ENCODE results near the gene EPS8L3.
"Not testable (repeated sequence)": the region's sequence is repeated elsewhere in the genome, so short reads cannot be mapped to it uniquely, and the experiment has no call there.

EPS8L3 gene

GRCh38 chr1:109719337-109719837, 44.3 kb downstream of the EPS8L3 start:
- no peaks in the 10 kb centered on the region for H3K4me1 ChIP-seq (ENCODE audit: control insufficient read depth, low read depth, low read length)
- H3K9me3 ChIP-seq (ENCODE audit: control insufficient read depth, low read depth, low read length) = no peaks in the 10 kb centered on the region
- no peaks in the 10 kb centered on the region for H3K27me3 ChIP-seq (ENCODE audit: control insufficient read depth, insufficient read depth, low read length)
- no peaks in the 10 kb centered on the region for H3K36me3 ChIP-seq (ENCODE audit: control insufficient read depth, low read depth, low read length)
- no peak overlapping the region for H3K9ac ChIP-seq (ENCODE audit: low read length)
- H3K27ac ChIP-seq (ENCODE audit: low read length) = no peak overlapping the region
- no peak overlapping the region for H3K4me3 ChIP-seq (ENCODE audit: low read length)

DNA sequence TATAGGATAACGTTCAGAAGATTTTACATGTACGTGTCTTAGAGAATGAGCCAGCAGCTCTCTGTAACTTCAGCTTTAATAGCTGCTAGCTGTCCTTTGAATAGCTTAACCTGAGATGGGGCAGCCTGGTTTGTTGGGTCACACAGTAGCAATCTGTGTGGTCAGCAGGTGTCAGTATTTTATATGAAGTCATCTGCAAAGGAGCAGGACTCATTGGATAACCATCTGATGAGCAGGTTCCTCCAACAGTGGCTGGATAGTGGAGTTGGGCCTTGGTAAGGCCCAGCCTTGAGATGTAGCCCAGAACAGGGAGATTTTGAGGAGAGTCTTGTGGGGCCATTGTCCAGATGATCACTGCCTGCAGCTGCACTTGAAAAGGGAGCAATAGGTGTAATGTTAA, 45.2 kb downstream of the EPS8L3 start:
- H3K9ac ChIP-seq (ENCODE audit: low read length) = no peak overlapping the region
- no peak overlapping the region for H3K4me3 ChIP-seq (ENCODE audit: low read length)
- H3K9me3 ChIP-seq (ENCODE audit: control insufficient read depth, low read depth, low read length) = no peaks in the 10 kb centered on the region
- no peaks in the 10 kb centered on the region for H3K36me3 ChIP-seq (ENCODE audit: control insufficient read depth, low read depth, low read length)
- no peaks in the 10 kb centered on the region for H3K27me3 ChIP-seq (ENCODE audit: control insufficient read depth, insufficient read depth, low read length)
- no peaks in the 10 kb centered on the region for H3K4me1 ChIP-seq (ENCODE audit: control insufficient read depth, low read depth, low read length)
- no peak overlapping the region for H3K27ac ChIP-seq (ENCODE audit: low read length)

DNA sequence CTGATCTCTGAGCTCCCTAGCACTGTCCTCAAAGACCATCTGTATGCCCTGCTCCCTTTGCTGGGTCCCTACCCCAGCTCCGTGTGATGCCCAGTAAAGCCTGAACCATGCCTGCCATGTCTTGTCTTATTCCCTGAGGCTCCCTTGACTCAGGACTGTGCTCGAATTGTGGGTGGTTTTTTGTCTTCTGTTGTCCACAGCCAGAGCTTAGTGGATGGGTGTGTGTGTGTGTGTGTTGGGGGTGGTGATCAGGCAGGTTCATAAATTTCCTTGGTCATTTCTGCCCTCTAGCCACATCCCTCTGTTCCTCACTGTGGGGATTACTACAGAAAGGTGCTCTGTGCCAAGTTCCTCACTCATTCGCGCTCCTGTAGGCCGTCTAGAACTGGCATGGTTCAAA, 46.0 kb downstream of the EPS8L3 start:
- H3K36me3 ChIP-seq (ENCODE audit: control insufficient read depth, low read depth, low read length) = no peaks in the 10 kb centered on the region
- no peaks in the 10 kb centered on the region for H3K27me3 ChIP-seq (ENCODE audit: control insufficient read depth, insufficient read depth, low read length)
- H3K27ac ChIP-seq (ENCODE audit: low read length) = no peak overlapping the region
- no peak overlapping the region for H3K4me3 ChIP-seq (ENCODE audit: low read length)
- no peak overlapping the region for H3K9ac ChIP-seq (ENCODE audit: low read length)
- H3K9me3 ChIP-seq (ENCODE audit: control insufficient read depth, low read depth, low read length) = no peaks in the 10 kb centered on the region
- H3K4me1 ChIP-seq (ENCODE audit: control insufficient read depth, low read depth, low read length) = no peaks in the 10 kb centered on the region

- H3K4me1 ChIP-seq (ENCODE audit: control insufficient read depth, low read depth, low read length) = no peaks in the 10 kb centered on the region
- H3K36me3 ChIP-seq (ENCODE audit: control insufficient read depth, low read depth, low read length) = no peaks in the 10 kb centered on the region
- no peak overlapping the region for H3K27ac ChIP-seq (ENCODE audit: low read length)
- no peak overlapping the region for H3K4me3 ChIP-seq (ENCODE audit: low read length)
- H3K27me3 ChIP-seq (ENCODE audit: control insufficient read depth, insufficient read depth, low read length) = no peaks in the 10 kb centered on the region
- H3K9me3 ChIP-seq (ENCODE audit: control insufficient read depth, low read depth, low read length) = no peaks in the 10 kb centered on the region
- no peak overlapping the region for H3K9ac ChIP-seq (ENCODE audit: low read length)
These were observed 47.1 kb downstream of the EPS8L3 start for GRCh38 chr1:109716570-109717090.

- no peaks in the 10 kb centered on the region for H3K9me3 ChIP-seq (ENCODE audit: control insufficient read depth, low read depth, low read length)
- H3K27ac ChIP-seq (ENCODE audit: low read length) = no peak overlapping the region
- no peak overlapping the region for H3K9ac ChIP-seq (ENCODE audit: low read length)
- H3K27me3 ChIP-seq (ENCODE audit: control insufficient read depth, insufficient read depth, low read length) = no peaks in the 10 kb centered on the region
- no peaks in the 10 kb centered on the region for H3K36me3 ChIP-seq (ENCODE audit: control insufficient read depth, low read depth, low read length)
- no peak overlapping the region for H3K4me3 ChIP-seq (ENCODE audit: low read length)
- H3K4me1 ChIP-seq (ENCODE audit: control insufficient read depth, low read depth, low read length) = no peaks in the 10 kb centered on the region
These were observed 47.6 kb downstream of the EPS8L3 start for GRCh38 chr1:109716121-109716520.

DNA sequence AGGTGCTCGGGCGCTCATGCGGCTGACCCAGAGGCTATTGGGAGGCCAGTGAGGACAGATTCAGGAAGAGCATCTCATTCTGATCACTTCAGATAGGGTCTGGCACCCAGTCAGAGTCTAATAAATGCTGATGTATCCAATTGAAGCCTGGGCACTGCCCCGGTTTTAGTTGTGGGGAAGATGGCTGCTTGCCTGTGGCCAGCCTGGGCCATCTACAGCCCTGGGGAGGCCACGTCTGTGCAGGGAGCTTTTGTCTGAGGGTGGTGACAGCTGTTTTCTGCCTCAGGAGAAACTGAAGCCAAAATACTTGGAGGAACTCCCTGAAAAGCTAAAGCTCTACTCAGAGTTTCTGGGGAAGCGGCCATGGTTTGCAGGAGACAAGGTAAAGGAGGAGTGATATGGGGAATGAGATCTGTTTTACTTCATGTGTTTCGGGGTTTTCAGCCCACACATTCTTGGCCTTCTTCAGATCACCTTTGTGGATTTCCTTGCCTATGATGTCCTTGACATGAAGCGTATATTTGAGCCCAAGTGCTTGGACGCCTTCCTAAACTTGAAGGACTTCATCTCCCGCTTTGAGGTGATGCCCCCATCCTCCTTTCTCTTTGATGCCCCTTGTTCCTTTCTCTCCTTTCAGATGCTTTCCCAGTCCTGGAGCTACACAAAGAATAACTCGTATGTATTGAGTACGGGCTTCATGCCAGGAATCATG, 48.9 kb downstream of the EPS8L3 start:
- Histone ChIP-seq H3K9me3 (ENCODE audit: control insufficient read depth, low read depth, low read length) (no peaks in the 10 kb centered on the region), H3K4me1 (ENCODE audit: control insufficient read depth, low read depth, low read length) (no peaks in the 10 kb centered on the region), H3K36me3 (ENCODE audit: control insufficient read depth, low read depth, low read length) (no peaks in the 10 kb centered on the region), H3K9ac (ENCODE audit: low read length) (no peak overlapping the region), H3K27ac (ENCODE audit: low read length) (no peak overlapping the region), H3K27me3 (ENCODE audit: control insufficient read depth, insufficient read depth, low read length) (no peaks in the 10 kb centered on the region), H3K4me3 (ENCODE audit: low read length) (no peak overlapping the region)

DNA sequence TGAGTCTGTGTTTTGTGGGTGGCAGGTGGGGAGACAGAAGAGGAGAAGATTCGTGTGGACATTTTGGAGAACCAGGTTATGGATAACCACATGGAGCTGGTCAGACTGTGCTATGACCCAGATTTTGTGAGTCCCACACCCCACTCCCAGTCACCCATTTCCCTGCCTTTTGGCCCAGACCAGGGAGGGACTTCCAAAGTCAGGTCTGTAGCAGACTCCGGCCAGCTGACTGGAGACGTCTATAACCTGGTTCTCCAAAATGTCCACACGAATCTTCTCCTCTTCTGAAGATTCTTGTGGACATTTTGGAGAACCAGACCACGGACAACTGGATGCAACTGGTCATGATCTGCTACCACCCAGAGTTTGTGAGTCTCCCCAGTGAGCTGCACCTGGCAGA, 50.1 kb downstream of the EPS8L3 start:
- no peaks in the 10 kb centered on the region for H3K9me3 ChIP-seq (ENCODE audit: control insufficient read depth, low read depth, low read length)
- no peaks in the 10 kb centered on the region for H3K4me1 ChIP-seq (ENCODE audit: control insufficient read depth, low read depth, low read length)
- no peak overlapping the region for H3K9ac ChIP-seq (ENCODE audit: low read length)
- no peak overlapping the region for H3K27ac ChIP-seq (ENCODE audit: low read length)
- no peaks in the 10 kb centered on the region for H3K36me3 ChIP-seq (ENCODE audit: control insufficient read depth, low read depth, low read length)
- H3K4me3 ChIP-seq (ENCODE audit: low read length) = no peak overlapping the region
- H3K27me3 ChIP-seq (ENCODE audit: control insufficient read depth, insufficient read depth, low read length) = no peaks in the 10 kb centered on the region

- Histone ChIP-seq H3K4me1 (ENCODE audit: control insufficient read depth, low read depth, low read length) (no peaks in the 10 kb centered on the region), H3K4me3 (ENCODE audit: low read length) (no peak overlapping the region), H3K27ac (ENCODE audit: low read length) (no peak overlapping the region), H3K9me3 (ENCODE audit: control insufficient read depth, low read depth, low read length) (no peaks in the 10 kb centered on the region), H3K9ac (ENCODE audit: low read length) (no peak overlapping the region), H3K36me3 (ENCODE audit: control insufficient read depth, low read depth, low read length) (no peaks in the 10 kb centered on the region), H3K27me3 (ENCODE audit: control insufficient read depth, insufficient read depth, low read length) (no peaks in the 10 kb centered on the region)
These were observed 51.3 kb downstream of the EPS8L3 start for GRCh38 chr1:109712321-109712864.

DNA sequence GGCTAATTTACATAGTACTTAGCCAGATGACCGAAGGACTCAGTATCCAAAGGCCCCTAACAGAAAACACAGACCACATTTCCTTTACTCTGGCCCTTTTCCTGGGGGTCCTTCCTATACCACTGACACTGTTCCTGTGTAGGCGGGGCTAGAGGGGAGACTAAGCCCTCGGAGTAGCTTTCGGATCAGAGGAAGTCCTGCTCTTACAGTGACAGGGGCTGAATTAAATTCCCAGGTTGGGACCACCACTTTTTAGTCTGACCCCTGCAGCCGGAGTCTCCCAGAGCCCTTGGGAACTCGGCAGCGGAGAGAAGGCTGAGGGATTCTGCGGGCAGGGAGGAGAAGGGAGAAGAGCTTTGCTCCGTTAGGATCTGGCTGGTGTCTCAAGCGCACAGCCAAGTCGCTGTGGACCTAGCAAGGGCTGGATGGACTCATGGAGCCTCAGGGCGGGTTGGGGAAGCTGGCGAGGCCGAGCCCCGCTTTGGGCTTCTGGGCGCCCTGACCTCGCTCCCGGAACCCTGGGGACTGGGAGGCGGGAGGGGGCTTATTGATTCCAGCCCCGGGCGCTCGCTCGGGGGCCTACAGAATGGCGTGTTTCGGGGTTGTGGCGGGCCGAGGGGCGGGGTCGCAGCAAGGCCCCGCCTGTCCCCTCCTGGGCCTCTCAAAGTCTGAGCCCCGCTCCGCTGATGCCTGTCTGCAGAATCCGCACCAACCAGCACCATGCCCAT, 52.0 kb downstream of the EPS8L3 start, which contains the start of gene GSTM5:
Gene GSTM5 (plus strand): TSS at position 659 of the 728 bp plus-strand sequence. CDS start 62 bp downstream, at position 721.
- not testable (repeated sequence) for H3K4me1 ChIP-seq (ENCODE audit: control insufficient read depth, low read depth, low read length); H3K36me3 ChIP-seq (ENCODE audit: control insufficient read depth, low read depth, low read length); H3K27ac ChIP-seq (ENCODE audit: low read length); H3K9ac ChIP-seq (ENCODE audit: low read length); H3K27me3 ChIP-seq (ENCODE audit: control insufficient read depth, insufficient read depth, low read length); H3K9me3 ChIP-seq (ENCODE audit: control insufficient read depth, low read depth, low read length)
- peak within 1 kb of the TSS; percentile 40 for H3K4me3 ChIP-seq (ENCODE audit: low read length)

- H3K36me3 ChIP-seq (ENCODE audit: control insufficient read depth, low read depth, low read length); H3K9me3 ChIP-seq (ENCODE audit: control insufficient read depth, low read depth, low read length); H3K4me3 ChIP-seq (ENCODE audit: low read length); H3K9ac ChIP-seq (ENCODE audit: low read length); H3K27me3 ChIP-seq (ENCODE audit: control insufficient read depth, insufficient read depth, low read length); H3K4me1 ChIP-seq (ENCODE audit: control insufficient read depth, low read depth, low read length); H3K27ac ChIP-seq (ENCODE audit: low read length): not testable (repeated sequence)
These were observed 53.9 kb downstream of the EPS8L3 start for GRCh38 chr1:109709822-109710221.

GRCh38 chr1:109708949-109709348, 54.8 kb downstream of the EPS8L3 start:
- H3K27me3 ChIP-seq (ENCODE audit: control insufficient read depth, insufficient read depth, low read length); H3K4me3 ChIP-seq (ENCODE audit: low read length); H3K27ac ChIP-seq (ENCODE audit: low read length); H3K9me3 ChIP-seq (ENCODE audit: control insufficient read depth, low read depth, low read length); H3K9ac ChIP-seq (ENCODE audit: low read length); H3K4me1 ChIP-seq (ENCODE audit: control insufficient read depth, low read depth, low read length); H3K36me3 ChIP-seq (ENCODE audit: control insufficient read depth, low read depth, low read length): not testable (repeated sequence)

All from iPS-18a (cell line).